ENCODE results near the gene CRTC3. TPM values are rescaled to one million over a fixed set of nuclear protein-coding genes. Genes with fewer than 3 reads are reported as not detected.

CRTC3 gene
- total RNA-seq, 3 donors from 2014 or later (not counting 1 experiment from before 2014, with no cell fraction given): 68.8 to 101 (median 92.4) TPM

DNA sequence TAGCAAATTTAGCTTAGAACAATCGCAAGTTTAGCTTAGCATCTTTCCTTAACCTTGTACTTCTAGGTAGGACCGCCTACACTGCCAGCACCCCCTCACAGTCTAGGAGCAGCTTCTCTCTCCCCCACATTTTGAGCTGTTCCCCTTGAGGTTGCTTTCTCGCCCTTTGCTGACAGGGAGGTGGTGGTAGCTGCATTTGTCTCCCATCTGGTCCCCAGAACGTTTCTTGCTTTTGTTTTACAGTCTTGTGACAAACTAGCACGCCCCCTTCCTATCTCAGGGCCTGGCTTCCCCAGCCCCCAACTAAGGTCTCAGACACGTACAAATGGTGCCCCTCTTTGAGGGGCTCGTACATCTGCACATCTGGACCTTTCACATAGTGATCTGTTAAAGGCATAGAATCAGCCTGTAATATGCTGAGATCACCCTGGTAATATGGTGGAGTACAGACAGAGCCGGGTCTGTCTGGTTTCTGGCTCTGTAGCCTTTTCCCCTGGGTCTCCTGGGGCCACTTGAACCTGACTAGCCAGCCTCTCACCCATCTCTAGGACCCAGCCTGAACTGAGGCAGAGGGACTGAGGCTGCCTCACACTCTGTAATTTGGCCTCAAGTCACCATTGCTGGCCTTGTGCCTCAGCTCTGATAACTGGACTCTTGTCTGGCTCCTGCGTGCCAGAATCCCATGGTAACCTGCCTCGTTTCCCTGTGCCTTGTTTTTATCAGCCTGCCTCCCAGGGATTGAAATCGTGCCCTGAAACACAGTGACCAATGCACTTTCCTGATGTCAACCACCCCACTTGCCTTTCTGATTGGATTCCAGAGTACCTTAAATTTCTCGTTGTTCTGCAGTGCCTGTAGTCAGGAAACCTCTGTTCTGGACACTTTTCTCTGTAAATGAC is 27.7 kb downstream of the CRTC3 start:
- intact Hi-C loops (cut with micrococcal nuclease): no loop called here
- Histone ChIP-seq H3K27ac (ENCODE audit: low read length) (no peak overlapping the region), H3K4me3 (ENCODE audit: low read length) (no peak overlapping the region), H3K36me3 (ENCODE audit: control insufficient read depth, insufficient read depth, low read length) (no peaks in the 10 kb centered on the region), H3K4me1 (ENCODE audit: control insufficient read depth, insufficient read depth, low read length) (peaks cover 23% of the 10 kb centered on the region), H3K27me3 (ENCODE audit: control insufficient read depth, insufficient read depth, low read length) (no peaks in the 10 kb centered on the region), H3K9me3 (ENCODE audit: control insufficient read depth, insufficient read depth, low read length) (no peaks in the 10 kb centered on the region)
- Mint-ChIP-seq H3K27ac (peak overlapping the region; percentile 1 to 61), H3K9me3 (no peaks in the 10 kb centered on the region), H3K4me3 (peak overlapping the region; percentile 21), H3K36me3 (no peaks in the 10 kb centered on the region), H3K4me1 (peaks cover 71 to 74% of the 10 kb centered on the region in 2 donors), H3K27me3 (ENCODE audit: low read depth in 2 of 2) (no peaks in the 10 kb centered on the region)
- WGBS (ENCODE audit: insufficient coverage): 72% methylated on average over 12 of the region's 12 CpGs
- TF ChIP-seq, protein P1, sequence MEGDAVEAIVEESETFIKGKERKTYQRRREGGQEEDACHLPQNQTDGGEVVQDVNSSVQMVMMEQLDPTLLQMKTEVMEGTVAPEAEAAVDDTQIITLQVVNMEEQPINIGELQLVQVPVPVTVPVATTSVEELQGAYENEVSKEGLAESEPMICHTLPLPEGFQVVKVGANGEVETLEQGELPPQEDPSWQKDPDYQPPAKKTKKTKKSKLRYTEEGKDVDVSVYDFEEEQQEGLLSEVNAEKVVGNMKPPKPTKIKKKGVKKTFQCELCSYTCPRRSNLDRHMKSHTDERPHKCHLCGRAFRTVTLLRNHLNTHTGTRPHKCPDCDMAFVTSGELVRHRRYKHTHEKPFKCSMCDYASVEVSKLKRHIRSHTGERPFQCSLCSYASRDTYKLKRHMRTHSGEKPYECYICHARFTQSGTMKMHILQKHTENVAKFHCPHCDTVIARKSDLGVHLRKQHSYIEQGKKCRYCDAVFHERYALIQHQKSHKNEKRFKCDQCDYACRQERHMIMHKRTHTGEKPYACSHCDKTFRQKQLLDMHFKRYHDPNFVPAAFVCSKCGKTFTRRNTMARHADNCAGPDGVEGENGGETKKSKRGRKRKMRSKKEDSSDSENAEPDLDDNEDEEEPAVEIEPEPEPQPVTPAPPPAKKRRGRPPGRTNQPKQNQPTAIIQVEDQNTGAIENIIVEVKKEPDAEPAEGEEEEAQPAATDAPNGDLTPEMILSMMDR (IDR thresholded peaks at IDR 0.05): no peak
- ATAC-seq (no peak), DNase-seq (peak in 1 of 2 donors; percentile 35)

- Mint-ChIP-seq H3K4me1 (peaks cover 70 to 74% of the 10 kb centered on the region in 2 donors), H3K36me3 (no peaks in the 10 kb centered on the region), H3K9me3 (no peaks in the 10 kb centered on the region), H3K27me3 (ENCODE audit: low read depth in 2 of 2) (no peaks in the 10 kb centered on the region), H3K27ac (peak overlapping the region; percentile 1 to 61), H3K4me3 (no peak overlapping the region)
- DNase-seq (no peak), ATAC-seq (no peak)
- Histone ChIP-seq H3K4me3 (ENCODE audit: low read length) (no peak overlapping the region), H3K27me3 (ENCODE audit: control insufficient read depth, insufficient read depth, low read length) (no peaks in the 10 kb centered on the region), H3K27ac (ENCODE audit: low read length) (no peak overlapping the region), H3K9me3 (ENCODE audit: control insufficient read depth, insufficient read depth, low read length) (no peaks in the 10 kb centered on the region), H3K4me1 (ENCODE audit: control insufficient read depth, insufficient read depth, low read length) (peaks cover 31% of the 10 kb centered on the region), H3K36me3 (ENCODE audit: control insufficient read depth, insufficient read depth, low read length) (no peaks in the 10 kb centered on the region)
- intact Hi-C loops (cut with micrococcal nuclease): no loop called here
- WGBS (ENCODE audit: insufficient coverage): 46% methylated on average over 4 of the region's 4 CpGs
- TF ChIP-seq, protein P1 (IDR thresholded peaks at IDR 0.05): no peak
These were observed 28.4 kb downstream of the CRTC3 start for GRCh38 chr15:90558171-90558573.

- Mint-ChIP-seq H3K4me3 (no peak overlapping the region), H3K36me3 (no peaks in the 10 kb centered on the region), H3K4me1 (peaks cover 67 to 73% of the 10 kb centered on the region in 2 donors), H3K27ac (no peak overlapping the region), H3K9me3 (no peaks in the 10 kb centered on the region), H3K27me3 (ENCODE audit: low read depth in 2 of 2) (no peaks in the 10 kb centered on the region)
- no peak for DNase-seq
- TF ChIP-seq, protein P1 (IDR thresholded peaks at IDR 0.05): no peak
- no peaks in the 10 kb centered on the region for H3K9me3 ChIP-seq (ENCODE audit: control insufficient read depth, insufficient read depth, low read length)
- intact Hi-C loops (cut with micrococcal nuclease): no loop called here
- 100% methylated on average over 1 of the region's 1 CpG for WGBS (ENCODE audit: insufficient coverage)
- no peaks in the 10 kb centered on the region for H3K36me3 ChIP-seq (ENCODE audit: control insufficient read depth, insufficient read depth, low read length)
- ATAC-seq: no peak
- H3K27me3 ChIP-seq (ENCODE audit: control insufficient read depth, insufficient read depth, low read length): no peaks in the 10 kb centered on the region
- H3K4me1 ChIP-seq (ENCODE audit: control insufficient read depth, insufficient read depth, low read length): peaks cover 33% of the 10 kb centered on the region
- H3K27ac ChIP-seq (ENCODE audit: low read length): no peak overlapping the region
- H3K4me3 ChIP-seq (ENCODE audit: low read length): no peak overlapping the region
These were observed 29.4 kb downstream of the CRTC3 start for GRCh38 chr15:90559119-90559518.

Data from natural killer cell (primary cell).